HepG2 (cell line): ENCODE results near the gene ARHGAP23. TPM values are rescaled to one million over a fixed set of nuclear protein-coding genes. Genes with fewer than 3 reads are reported as not detected.

ENCODE experiments used
- ARNT2 ChIP-seq: sonication (generic); formaldehyde crosslinking; IDR thresholded peaks from 2 replicates; pipeline ENCODE4 v1.8.0; 2022; ENCODE audit warnings: mild to moderate bottlenecking, low read depth, missing genetic modification reagents, moderate library complexity
- CERS6 ChIP-seq: sonication (generic); formaldehyde crosslinking; IDR thresholded peaks from 2 replicates; pipeline ENCODE4 v1.5.0; 2020; ENCODE audit warnings: missing genetic modification reagents
- DMAP1 ChIP-seq: IDR thresholded peaks from 2 replicates; pipeline ENCODE4 v1.6.1; 2016
- EEA1 ChIP-seq: sonication (generic); formaldehyde crosslinking; IDR thresholded peaks from 2 replicates; pipeline ENCODE4 v1.5.1; 2020; ENCODE audit warnings: mild to moderate bottlenecking, missing genetic modification reagents, borderline replicate concordance
- FOSL2 ChIP-seq: sonication (generic); formaldehyde crosslinking; IDR thresholded peaks from 2 replicates; pipeline ENCODE4 v1.4.0; 2020; ENCODE audit warnings: missing genetic modification reagents
- KAT8 ChIP-seq: IDR thresholded peaks from 2 replicates; pipeline ENCODE4 v1.6.1; 2016; ENCODE audit warnings: missing genetic modification reagents, missing compliant biosample characterization
- KLF6 ChIP-seq: IDR thresholded peaks from 2 replicates; pipeline ENCODE4 v1.8.0; 2016; ENCODE audit warnings: missing biosample characterization, missing genetic modification reagents
- KMT2B ChIP-seq: IDR thresholded peaks from 2 replicates; pipeline ENCODE4 v1.6.1; 2016; ENCODE audit warnings: missing genetic modification reagents, missing compliant biosample characterization
- PATZ1 ChIP-seq: sonication (generic); formaldehyde crosslinking; IDR thresholded peaks from 2 replicates; pipeline ENCODE4 v1.4.0; 2020; ENCODE audit warnings: missing genetic modification reagents
- RAD21 ChIP-seq: fragments of 450-650 bp; formaldehyde crosslinking; IDR thresholded peaks from 2 replicates; pipeline ENCODE4 v1.5.0; 2020; ENCODE audit warnings: mild to moderate bottlenecking
- RARA ChIP-seq: IDR thresholded peaks from 2 replicates; pipeline ENCODE4 v1.6.1; 2016; ENCODE audit warnings: missing genetic modification reagents, missing compliant biosample characterization
- SALL2 ChIP-seq: sonication (generic); formaldehyde crosslinking; IDR thresholded peaks from 2 replicates; pipeline ENCODE4 v1.8.1; 2023; ENCODE audit warnings: mild to moderate bottlenecking, missing genetic modification reagents, inconsistent platforms
- SMAD3 ChIP-seq: sonication (generic); formaldehyde crosslinking; IDR thresholded peaks from 2 replicates; pipeline ENCODE4 v1.4.0; 2020; ENCODE audit warnings: missing genetic modification reagents
- ZBTB25 ChIP-seq: IDR thresholded peaks from 2 replicates; pipeline ENCODE4 v1.6.1; 2018; ENCODE audit warnings: missing genetic modification reagents
- ZBTB26 ChIP-seq: IDR thresholded peaks from 2 replicates; pipeline ENCODE4 v1.6.1; 2016; ENCODE audit warnings: missing compliant biosample characterization, missing genetic modification reagents, borderline replicate concordance
- ZNF12 ChIP-seq: sonication (generic); formaldehyde crosslinking; IDR thresholded peaks from 2 replicates; pipeline ENCODE4 v1.5.0; 2020; ENCODE audit warnings: missing genetic modification reagents
- ZNF263 ChIP-seq: sonication (generic); formaldehyde crosslinking; IDR thresholded peaks from 2 replicates; pipeline ENCODE4 v1.4.0; 2020; ENCODE audit warnings: missing genetic modification reagents
- ZNF367 ChIP-seq: sonication (generic); formaldehyde crosslinking; IDR thresholded peaks from 2 replicates; pipeline ENCODE4 v1.4.0; 2020; ENCODE audit warnings: missing genetic modification reagents, borderline replicate concordance
- ZNF580 ChIP-seq: IDR thresholded peaks from 2 replicates; pipeline ENCODE4 v1.6.1; 2016; ENCODE audit warnings: low read depth, borderline replicate concordance
- polyA plus RNA-seq, 8 experiments: library from polyadenylated mRNA; depleted of rRNA in 3 of 8; stranded (reverse) in 7 of 8; unstranded in 1 of 8; fragments of >200 nt; fragmentation: Illumina TruSeq in 4 of 8; extraction: Trizol in 4 of 8; gene quantifications; 2 replicates each; pipeline versions ENCODE4 v1.2.1 to v1.2.3, GENCODE V29; 2011 to 2016; ENCODE audit warnings: low read depth in 4 of 8, missing spikeins in 1 of 8, mixed read lengths in 1 of 8; ENCODE audit not compliant: insufficient read depth in 1 of 8
- total RNA-seq, 5 experiments: library from RNA; depleted of rRNA; stranded (reverse); fragments of >200 nt; fragmentation: Illumina TruSeq; extraction: Trizol; gene quantifications; 2 replicates each; pipeline ENCODE4 v1.2.3, GENCODE V29; 2016; ENCODE audit warnings: low read depth in 1 of 5
- TF ChIP-seq, protein P1 (sequence below): sonication (generic); formaldehyde crosslinking; IDR thresholded peaks from 2 replicates; pipeline ENCODE4 v1.4.0; 2020; ENCODE audit warnings: missing genetic modification reagents
- TF ChIP-seq, protein P2 (sequence below): sonication (generic); formaldehyde crosslinking; IDR thresholded peaks from 2 replicates; pipeline ENCODE4 v1.4.0; 2020; ENCODE audit warnings: missing genetic modification reagents
- TF ChIP-seq, protein P3 (sequence below): sonication (generic); formaldehyde crosslinking; conservative IDR thresholded peaks from 2 replicates; pipeline ENCODE4 v1.4.0; 2020; ENCODE audit warnings: missing genetic modification reagents

ARHGAP23 gene
- total and polyA plus RNA-seq, 2 of the 13 experiments (the other 11 are each of a cell fraction or from before 2014, with no cell fraction given), result 0.03 TPM; not detected in 1

DNA sequence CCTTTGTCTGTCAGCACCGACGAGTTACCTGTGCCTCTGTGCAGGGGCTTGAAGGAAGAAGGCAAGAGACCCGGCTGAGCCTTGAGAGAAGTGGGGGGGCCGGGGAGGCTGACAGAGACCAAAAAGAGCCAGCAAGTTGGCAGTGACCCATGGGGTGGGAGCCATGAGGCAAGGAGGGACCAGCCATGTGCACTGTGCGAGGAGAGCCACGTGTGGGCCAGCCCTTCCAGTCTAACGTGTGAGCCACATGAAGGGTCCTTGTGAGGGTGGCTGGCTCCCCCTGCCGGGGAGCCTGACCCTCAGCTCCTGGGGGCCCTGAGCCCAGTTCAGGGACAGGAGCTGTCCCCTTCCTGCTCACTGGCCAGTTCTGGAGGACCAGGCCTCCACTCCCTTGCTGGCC lies 46.4 kb downstream of the ARHGAP23 start (continued):
- peak; percentile 30; the same call in 1 of the 2 replicates for TF ChIP-seq ZNF263 (CRISPR knock-in tag)
- 0 out of 2 replicates have a peak, but pooled peaks have one; percentile 22 for TF ChIP-seq EEA1 (CRISPR knock-in tag)
- TF ChIP-seq, protein P1, sequence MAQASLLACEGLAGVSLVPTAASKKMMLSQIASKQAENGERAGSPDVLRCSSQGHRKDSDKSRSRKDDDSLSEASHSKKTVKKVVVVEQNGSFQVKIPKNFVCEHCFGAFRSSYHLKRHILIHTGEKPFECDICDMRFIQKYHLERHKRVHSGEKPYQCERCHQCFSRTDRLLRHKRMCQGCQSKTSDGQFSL (CRISPR knock-in tag), result 0 out of 2 replicates have a peak, but pooled peaks have one; percentile 47
- peak; percentile 46 for TF ChIP-seq FOSL2 (CRISPR knock-in tag)
- TF ChIP-seq ZNF12 (CRISPR knock-in tag), result 0 out of 2 replicates have a peak, but pooled peaks have one; percentile 14
- TF ChIP-seq SMAD3 (CRISPR knock-in tag), result 0 out of 2 replicates have a peak, but pooled peaks have one; percentile 26
- 0 out of 2 replicates have a peak, but pooled peaks have one; percentile 42 for TF ChIP-seq SALL2 (CRISPR knock-in tag)
- TF ChIP-seq ZBTB25 (CRISPR knock-in tag), result peak; percentile 59; the same call in 1 of the 2 replicates
- peak; percentile 66; the same call in 1 of the 2 replicates for TF ChIP-seq ZNF580 (CRISPR knock-in tag)
- 0 out of 2 replicates have a peak, but pooled peaks have one; percentile 51 for TF ChIP-seq ZBTB26
- TF ChIP-seq KAT8 (CRISPR knock-in tag), result 0 out of 2 replicates have a peak, but pooled peaks have one; percentile 26
- 0 out of 2 replicates have a peak, but pooled peaks have one; percentile 65 for TF ChIP-seq ZNF367
- TF ChIP-seq ARNT2 (CRISPR knock-in tag), result 0 out of 2 replicates have a peak, but pooled peaks have one; percentile 47
- peak; percentile 82 for TF ChIP-seq RAD21 (CRISPR knock-in tag)
- peak; percentile 60 for TF ChIP-seq PATZ1 (CRISPR knock-in tag)
- peak; percentile 47; the same call in 1 of the 2 replicates for TF ChIP-seq KLF6 (CRISPR knock-in tag)
- TF ChIP-seq KMT2B (CRISPR knock-in tag), result 0 out of 2 replicates have a peak, but pooled peaks have one; percentile 27
- TF ChIP-seq CERS6 (CRISPR knock-in tag), result peak; percentile 68; the same call in 1 of the 2 replicates
- peak; percentile 37; the same call in 1 of the 2 replicates for TF ChIP-seq DMAP1 (CRISPR knock-in tag)
- TF ChIP-seq RARA (CRISPR knock-in tag), result 0 out of 2 replicates have a peak, but pooled peaks have one; percentile 22
- TF ChIP-seq, protein P2, sequence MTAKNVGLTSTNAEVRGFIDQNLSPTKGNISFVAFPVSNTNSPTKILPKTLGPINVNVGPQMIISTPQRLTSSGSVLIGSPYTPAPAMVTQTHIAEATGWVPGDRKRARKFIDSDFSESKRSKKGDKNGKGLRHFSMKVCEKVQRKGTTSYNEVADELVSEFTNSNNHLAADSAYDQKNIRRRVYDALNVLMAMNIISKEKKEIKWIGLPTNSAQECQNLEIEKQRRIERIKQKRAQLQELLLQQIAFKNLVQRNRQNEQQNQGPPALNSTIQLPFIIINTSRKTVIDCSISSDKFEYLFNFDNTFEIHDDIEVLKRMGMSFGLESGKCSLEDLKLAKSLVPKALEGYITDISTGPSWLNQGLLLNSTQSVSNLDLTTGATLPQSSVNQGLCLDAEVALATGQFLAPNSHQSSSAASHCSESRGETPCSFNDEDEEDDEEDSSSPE (CRISPR knock-in tag), result peak; percentile 48
- TF ChIP-seq, protein P3, sequence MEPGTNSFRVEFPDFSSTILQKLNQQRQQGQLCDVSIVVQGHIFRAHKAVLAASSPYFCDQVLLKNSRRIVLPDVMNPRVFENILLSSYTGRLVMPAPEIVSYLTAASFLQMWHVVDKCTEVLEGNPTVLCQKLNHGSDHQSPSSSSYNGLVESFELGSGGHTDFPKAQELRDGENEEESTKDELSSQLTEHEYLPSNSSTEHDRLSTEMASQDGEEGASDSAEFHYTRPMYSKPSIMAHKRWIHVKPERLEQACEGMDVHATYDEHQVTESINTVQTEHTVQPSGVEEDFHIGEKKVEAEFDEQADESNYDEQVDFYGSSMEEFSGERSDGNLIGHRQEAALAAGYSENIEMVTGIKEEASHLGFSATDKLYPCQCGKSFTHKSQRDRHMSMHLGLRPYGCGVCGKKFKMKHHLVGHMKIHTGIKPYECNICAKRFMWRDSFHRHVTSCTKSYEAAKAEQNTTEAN, result peak; percentile 57; the same call in 1 of the 2 replicates
